SK-N-SH treated with all-trans-retinoic acid at 6 μM for 48 hours (cell line): ENCODE data around the gene LRRC28.

Source experiments
- ARNTL ChIP-seq: fragments of 450-650 bp; formaldehyde crosslinking; IDR thresholded peaks from 2 replicates; pipeline ENCODE4 v1.5.0; 2020; ENCODE audit warnings: low read depth, mild to moderate bottlenecking, moderate library complexity, borderline replicate concordance
- BACH2 ChIP-seq: fragments of 250-450 bp; sonication (Bioruptor Pico); IDR thresholded peaks from 2 replicates; pipeline ENCODE4 v1.9.0; 2021; ENCODE audit warnings: mild to moderate bottlenecking, borderline replicate concordance
- ISL1 ChIP-seq: fragments of 250-450 bp; sonication (Bioruptor Pico); IDR thresholded peaks from 2 replicates; pipeline ENCODE4 v2.1.2; 2022; ENCODE audit warnings: mild to moderate bottlenecking, moderate library complexity
- PPARA ChIP-seq: fragments of 250-450 bp; sonication (Bioruptor Pico); IDR thresholded peaks from 2 replicates; pipeline ENCODE4 v1.5.0; 2020; ENCODE audit warnings: mild to moderate bottlenecking, borderline replicate concordance
- RARB ChIP-seq: fragments of 250-450 bp; sonication (Bioruptor Pico); IDR thresholded peaks from 2 replicates; pipeline ENCODE4 v1.8.0; 2021; ENCODE audit warnings: mild to moderate bottlenecking, moderate library complexity
- SNAI2 ChIP-seq: fragments of 250-450 bp; sonication (Bioruptor Pico); IDR thresholded peaks from 2 replicates; pipeline ENCODE4 v1.5.0; 2020; ENCODE audit warnings: mild to moderate bottlenecking, moderate library complexity
- ZFP3 ChIP-seq: fragments of 250-450 bp; sonication (Bioruptor Pico); IDR thresholded peaks from 2 replicates; pipeline ENCODE4 v1.5.0; 2020; ENCODE audit warnings: mild to moderate bottlenecking, moderate library complexity
- ZNF565 ChIP-seq: fragments of 450-650 bp; formaldehyde crosslinking; conservative IDR thresholded peaks from 2 replicates; pipeline ENCODE4 v1.5.0; 2020; ENCODE audit warnings: low read depth, mild to moderate bottlenecking, moderate library complexity
- ZNF70 ChIP-seq: fragments of 450-650 bp; formaldehyde crosslinking; IDR thresholded peaks from 2 replicates; pipeline ENCODE4 v1.5.0; 2020; ENCODE audit warnings: mild to moderate bottlenecking, moderate library complexity
- ZNF8 ChIP-seq: fragments of 450-650 bp; formaldehyde crosslinking; IDR thresholded peaks from 2 replicates; pipeline ENCODE4 v1.5.0; 2020; ENCODE audit warnings: mild to moderate bottlenecking, moderate library complexity
- TF ChIP-seq, protein P1 (sequence below): fragments of 250-450 bp; sonication (Bioruptor Pico); IDR thresholded peaks from 2 replicates; pipeline ENCODE4 v1.8.0; 2020; ENCODE audit warnings: mild to moderate bottlenecking, moderate library complexity, borderline replicate concordance
- TF ChIP-seq, protein P2 (sequence below): fragments of 250-450 bp; sonication (Bioruptor Pico); IDR thresholded peaks from 2 replicates; pipeline ENCODE4 v1.8.0; 2021; ENCODE audit warnings: low read depth, mild to moderate bottlenecking, moderate library complexity, borderline replicate concordance
- TF ChIP-seq, protein P3 (sequence below): fragments of 250-450 bp; sonication (Bioruptor Pico); IDR thresholded peaks from 2 replicates; pipeline ENCODE4 v1.5.1; 2021; ENCODE audit warnings: mild to moderate bottlenecking, moderate library complexity
- TF ChIP-seq, protein P4 (sequence below): fragments of 250-450 bp; sonication (Bioruptor Pico); IDR thresholded peaks from 2 replicates; pipeline ENCODE4 v1.5.1; 2020; ENCODE audit warnings: low read depth, mild to moderate bottlenecking, moderate library complexity

DNA sequence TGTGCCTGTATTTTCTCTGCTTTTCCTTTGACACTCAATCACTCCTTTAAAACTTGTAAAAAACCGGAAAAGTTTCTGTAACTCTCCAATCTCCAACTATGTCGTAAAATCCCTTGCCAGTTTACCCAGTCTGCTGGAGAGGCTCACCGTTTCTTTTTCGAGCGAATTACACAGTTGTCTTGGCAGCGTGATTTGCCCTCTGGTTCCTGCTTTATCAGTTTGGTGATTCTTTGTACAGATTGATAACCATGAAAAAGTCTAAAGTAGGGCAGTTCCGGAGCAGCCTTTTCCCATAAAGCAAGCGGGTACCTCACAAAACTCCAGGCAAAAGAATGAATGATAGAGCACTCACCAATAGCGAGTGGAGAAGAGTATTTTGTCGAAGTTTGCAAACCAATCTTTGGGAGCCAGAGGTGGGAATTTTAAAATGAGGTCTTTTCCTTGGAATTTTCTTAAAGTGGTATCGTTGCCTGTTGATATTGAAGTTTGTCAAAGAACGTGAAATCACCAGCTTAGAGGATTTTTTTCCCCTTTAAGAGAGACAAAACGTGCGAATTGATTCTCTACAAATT is 1.9 kb upstream of the LRRC28 start, which contains the start of gene TTC23:
- TF ChIP-seq ZFP3: no peak
- TF ChIP-seq SNAI2 (CRISPR knock-in tag): no peak
- TF ChIP-seq ARNTL (CRISPR knock-in tag): no peak
- no peak for TF ChIP-seq ZNF565
- TF ChIP-seq ISL1 (CRISPR knock-in tag): no peak
- TF ChIP-seq BACH2: no peak
- TF ChIP-seq RARB (CRISPR knock-in tag): no peak
- TF ChIP-seq ZNF8 (CRISPR knock-in tag): no peak
- TF ChIP-seq, protein P1, sequence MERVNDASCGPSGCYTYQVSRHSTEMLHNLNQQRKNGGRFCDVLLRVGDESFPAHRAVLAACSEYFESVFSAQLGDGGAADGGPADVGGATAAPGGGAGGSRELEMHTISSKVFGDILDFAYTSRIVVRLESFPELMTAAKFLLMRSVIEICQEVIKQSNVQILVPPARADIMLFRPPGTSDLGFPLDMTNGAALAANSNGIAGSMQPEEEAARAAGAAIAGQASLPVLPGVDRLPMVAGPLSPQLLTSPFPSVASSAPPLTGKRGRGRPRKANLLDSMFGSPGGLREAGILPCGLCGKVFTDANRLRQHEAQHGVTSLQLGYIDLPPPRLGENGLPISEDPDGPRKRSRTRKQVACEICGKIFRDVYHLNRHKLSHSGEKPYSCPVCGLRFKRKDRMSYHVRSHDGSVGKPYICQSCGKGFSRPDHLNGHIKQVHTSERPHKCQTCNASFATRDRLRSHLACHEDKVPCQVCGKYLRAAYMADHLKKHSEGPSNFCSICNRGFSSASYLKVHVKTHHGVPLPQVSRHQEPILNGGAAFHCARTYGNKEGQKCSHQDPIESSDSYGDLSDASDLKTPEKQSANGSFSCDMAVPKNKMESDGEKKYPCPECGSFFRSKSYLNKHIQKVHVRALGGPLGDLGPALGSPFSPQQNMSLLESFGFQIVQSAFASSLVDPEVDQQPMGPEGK (CRISPR knock-in tag): no peak
- TF ChIP-seq, protein P2, sequence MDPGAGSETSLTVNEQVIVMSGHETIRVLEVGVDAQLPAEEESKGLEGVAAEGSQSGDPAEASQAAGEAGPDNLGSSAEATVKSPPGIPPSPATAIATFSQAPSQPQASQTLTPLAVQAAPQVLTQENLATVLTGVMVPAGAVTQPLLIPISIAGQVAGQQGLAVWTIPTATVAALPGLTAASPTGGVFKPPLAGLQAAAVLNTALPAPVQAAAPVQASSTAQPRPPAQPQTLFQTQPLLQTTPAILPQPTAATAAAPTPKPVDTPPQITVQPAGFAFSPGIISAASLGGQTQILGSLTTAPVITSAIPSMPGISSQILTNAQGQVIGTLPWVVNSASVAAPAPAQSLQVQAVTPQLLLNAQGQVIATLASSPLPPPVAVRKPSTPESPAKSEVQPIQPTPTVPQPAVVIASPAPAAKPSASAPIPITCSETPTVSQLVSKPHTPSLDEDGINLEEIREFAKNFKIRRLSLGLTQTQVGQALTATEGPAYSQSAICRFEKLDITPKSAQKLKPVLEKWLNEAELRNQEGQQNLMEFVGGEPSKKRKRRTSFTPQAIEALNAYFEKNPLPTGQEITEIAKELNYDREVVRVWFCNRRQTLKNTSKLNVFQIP (CRISPR knock-in tag): no peak
- TF ChIP-seq, protein P3, sequence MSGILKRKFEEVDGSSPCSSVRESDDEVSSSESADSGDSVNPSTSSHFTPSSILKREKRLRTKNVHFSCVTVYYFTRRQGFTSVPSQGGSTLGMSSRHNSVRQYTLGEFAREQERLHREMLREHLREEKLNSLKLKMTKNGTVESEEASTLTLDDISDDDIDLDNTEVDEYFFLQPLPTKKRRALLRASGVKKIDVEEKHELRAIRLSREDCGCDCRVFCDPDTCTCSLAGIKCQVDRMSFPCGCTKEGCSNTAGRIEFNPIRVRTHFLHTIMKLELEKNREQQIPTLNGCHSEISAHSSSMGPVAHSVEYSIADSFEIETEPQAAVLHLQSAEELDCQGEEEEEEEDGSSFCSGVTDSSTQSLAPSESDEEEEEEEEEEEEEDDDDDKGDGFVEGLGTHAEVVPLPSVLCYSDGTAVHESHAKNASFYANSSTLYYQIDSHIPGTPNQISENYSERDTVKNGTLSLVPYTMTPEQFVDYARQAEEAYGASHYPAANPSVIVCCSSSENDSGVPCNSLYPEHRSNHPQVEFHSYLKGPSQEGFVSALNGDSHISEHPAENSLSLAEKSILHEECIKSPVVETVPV (CRISPR knock-in tag): no peak
- no peak for TF ChIP-seq ZNF70 (CRISPR knock-in tag)
- TF ChIP-seq PPARA (CRISPR knock-in tag): no peak
- TF ChIP-seq, protein P4, sequence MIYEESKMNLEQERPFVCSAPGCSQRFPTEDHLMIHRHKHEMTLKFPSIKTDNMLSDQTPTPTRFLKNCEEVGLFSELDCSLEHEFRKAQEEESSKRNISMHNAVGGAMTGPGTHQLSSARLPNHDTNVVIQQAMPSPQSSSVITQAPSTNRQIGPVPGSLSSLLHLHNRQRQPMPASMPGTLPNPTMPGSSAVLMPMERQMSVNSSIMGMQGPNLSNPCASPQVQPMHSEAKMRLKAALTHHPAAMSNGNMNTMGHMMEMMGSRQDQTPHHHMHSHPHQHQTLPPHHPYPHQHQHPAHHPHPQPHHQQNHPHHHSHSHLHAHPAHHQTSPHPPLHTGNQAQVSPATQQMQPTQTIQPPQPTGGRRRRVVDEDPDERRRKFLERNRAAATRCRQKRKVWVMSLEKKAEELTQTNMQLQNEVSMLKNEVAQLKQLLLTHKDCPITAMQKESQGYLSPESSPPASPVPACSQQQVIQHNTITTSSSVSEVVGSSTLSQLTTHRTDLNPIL (CRISPR knock-in tag): no peak
